ENCODE measurements around the gene COL27A1.

- no peak for TF ChIP-seq POLR2A (IDR thresholded peaks at IDR 0.05)
- no peak for TF ChIP-seq CTCF (IDR thresholded peaks at IDR 0.05)
These were observed 156.5 kb downstream of the COL27A1 start for GRCh38 chr9:114311571-114312512.

Data from testis (tissue), 2 donors.